HFF-Myc (cell line): ENCODE data around the gene FOXC1.

Experiments used
- DNase-seq: peaks from one replicate; pipeline ENCODE4 v3.0.0-alpha.2; 2011; ENCODE audit warnings: low read depth; ENCODE audit errors: extremely low read depth
- H3K4me3 ChIP-seq: replicated peaks from 2 replicates; pipeline ENCODE4 v1.5.1; 2011; ENCODE audit warnings: low read depth, mild to moderate bottlenecking, control low read depth, low read length
- TF ChIP-seq, protein P1 (sequence below): IDR thresholded peaks from 2 replicates; pipeline ENCODE4 v1.5.1; 2012; ENCODE audit warnings: mild to moderate bottlenecking, low read depth, low read length, control low read depth; ENCODE audit errors: missing control alignments

Gene FOXC1

DNA sequence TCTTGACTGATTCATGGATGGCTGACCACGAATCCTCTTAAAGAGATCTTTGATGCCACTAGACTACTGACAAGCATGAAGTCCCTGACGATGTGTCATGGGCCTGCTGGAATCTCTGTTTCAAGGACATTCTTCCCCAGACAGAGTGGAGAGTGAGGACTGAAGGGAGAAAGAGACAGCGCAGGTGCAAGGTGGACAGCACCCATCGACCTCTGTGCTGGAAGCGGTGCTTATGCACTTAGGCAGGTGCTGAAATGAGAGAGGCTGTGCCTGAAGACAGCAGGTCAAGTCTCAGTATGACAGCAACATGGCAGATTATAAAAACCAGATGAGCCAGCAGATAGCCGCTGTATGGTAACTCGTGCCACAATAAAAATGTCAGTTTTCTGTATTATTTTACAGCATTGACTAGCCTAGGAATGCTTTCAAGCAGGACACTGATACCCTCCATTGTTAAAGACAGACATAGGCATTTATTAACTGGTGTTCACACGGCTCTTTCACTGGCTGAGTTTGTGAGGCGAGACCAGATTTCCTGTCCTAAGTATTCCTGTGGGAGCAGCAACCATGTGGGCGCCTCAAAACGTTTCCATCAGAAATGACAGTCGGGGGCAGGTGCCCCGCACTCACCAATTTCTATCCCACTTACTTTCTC lies 47.5 kb downstream of the FOXC1 start:
- TF ChIP-seq, protein P1, sequence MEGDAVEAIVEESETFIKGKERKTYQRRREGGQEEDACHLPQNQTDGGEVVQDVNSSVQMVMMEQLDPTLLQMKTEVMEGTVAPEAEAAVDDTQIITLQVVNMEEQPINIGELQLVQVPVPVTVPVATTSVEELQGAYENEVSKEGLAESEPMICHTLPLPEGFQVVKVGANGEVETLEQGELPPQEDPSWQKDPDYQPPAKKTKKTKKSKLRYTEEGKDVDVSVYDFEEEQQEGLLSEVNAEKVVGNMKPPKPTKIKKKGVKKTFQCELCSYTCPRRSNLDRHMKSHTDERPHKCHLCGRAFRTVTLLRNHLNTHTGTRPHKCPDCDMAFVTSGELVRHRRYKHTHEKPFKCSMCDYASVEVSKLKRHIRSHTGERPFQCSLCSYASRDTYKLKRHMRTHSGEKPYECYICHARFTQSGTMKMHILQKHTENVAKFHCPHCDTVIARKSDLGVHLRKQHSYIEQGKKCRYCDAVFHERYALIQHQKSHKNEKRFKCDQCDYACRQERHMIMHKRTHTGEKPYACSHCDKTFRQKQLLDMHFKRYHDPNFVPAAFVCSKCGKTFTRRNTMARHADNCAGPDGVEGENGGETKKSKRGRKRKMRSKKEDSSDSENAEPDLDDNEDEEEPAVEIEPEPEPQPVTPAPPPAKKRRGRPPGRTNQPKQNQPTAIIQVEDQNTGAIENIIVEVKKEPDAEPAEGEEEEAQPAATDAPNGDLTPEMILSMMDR, result no peak
- no peak for DNase-seq

DNA sequence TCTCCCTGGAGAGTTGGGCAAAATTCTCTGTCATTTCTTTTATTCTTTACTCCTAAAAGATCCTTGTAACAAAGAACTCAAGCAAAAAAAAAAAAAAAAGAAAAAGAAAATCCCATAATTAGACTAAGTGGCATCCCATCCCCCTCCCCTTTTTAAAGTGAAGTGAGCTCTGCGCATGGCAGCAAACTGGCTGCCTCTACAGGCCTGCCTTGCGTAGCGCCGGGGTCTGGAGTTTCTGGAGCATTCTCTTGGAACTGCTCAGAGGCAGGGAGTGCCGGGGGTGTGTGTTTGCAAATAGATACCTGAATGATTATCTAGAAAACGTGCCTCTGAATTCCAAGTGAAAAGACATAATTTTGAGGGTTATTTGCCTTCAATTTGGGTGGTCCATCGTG lies 48.1 kb downstream of the FOXC1 start:
- no peak for DNase-seq
- no peak overlapping the region for H3K4me3 ChIP-seq
- TF ChIP-seq, protein P1, result no peak

More for the DNA sequence above, 47.5 kb downstream of the FOXC1 start:
- H3K4me3 ChIP-seq, result no peak overlapping the region

DNA sequence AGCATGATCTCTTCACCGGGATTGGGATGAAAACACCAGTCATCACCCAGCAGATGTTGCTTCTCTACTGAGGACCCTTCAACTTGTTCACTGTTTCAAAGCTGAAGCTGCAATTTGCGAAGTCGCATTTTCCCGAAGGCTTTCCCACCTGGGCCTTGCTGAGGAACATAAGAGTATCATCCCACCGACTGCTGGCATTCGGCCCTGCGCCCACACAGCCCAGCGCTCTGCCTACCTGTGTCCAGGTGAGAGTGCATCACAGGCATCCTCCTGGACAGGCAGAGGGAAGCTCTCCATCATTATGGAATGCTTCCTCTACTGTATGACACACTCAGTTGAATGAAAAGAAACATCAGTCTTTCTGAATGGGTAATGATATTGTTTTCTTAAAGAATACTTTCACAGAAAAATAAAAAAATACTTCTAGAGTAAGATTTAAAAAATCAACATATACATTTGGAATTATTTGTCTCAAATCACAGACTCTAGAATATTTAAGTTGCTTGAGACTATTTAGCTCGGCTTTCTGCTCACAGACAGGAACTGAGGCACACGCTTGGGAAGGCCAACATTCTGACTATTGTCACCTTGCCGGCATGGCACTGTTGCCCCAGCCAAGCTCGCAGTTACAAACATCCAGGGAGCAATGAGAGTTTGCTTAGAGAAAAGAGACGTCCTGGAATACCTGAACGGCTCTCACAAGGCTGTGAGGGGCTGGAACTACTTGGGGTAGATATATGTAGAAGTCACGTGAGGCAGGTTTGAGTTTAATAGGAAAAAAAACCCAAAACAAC lies 48.7 kb downstream of the FOXC1 start:
- no peak overlapping the region for H3K4me3 ChIP-seq
- no peak for DNase-seq
- TF ChIP-seq, protein P1, result no peak

DNA sequence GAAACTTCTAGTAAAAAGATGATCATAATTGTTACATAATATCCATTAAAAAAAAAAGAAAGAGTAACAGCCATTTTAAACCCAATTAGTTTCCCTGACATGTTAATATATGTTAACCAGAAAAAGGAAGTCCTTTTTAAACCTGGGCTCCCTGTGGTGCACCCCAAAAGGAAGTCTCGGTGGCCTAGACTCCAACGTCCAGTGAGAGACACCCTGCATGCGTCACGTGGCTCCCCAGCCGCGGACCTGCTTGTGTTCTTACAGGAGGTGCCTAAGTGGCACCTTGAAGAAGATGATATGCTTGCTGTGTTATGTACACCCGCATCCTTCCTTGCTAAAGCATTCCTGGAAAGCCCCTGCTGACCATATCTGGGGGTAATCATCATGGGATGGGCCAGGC lies 50.1 kb downstream of the FOXC1 start:
- no peak for DNase-seq

DNA sequence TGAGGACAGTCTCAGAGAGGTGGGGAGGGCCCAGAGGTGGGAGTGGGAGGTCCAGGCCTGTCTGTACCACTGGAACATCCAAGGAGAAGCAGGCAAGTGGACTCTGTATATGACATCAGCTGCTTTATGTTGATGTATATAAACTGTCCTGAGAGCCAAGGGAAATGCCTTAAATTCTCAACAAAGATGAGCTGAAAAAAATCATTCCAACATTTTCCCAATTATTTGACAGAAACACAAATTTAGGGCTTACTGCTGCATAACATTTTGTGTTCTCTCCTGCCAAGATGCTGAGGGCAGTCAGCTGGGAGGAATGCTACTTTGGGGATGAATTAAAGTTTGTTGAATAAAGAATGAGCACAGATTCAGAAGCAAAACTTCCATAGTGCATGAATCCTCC lies 52.8 kb downstream of the FOXC1 start:
- no peak overlapping the region for H3K4me3 ChIP-seq
- no peak for DNase-seq
- TF ChIP-seq, protein P1, result no peak

More for the DNA sequence above, 50.1 kb downstream of the FOXC1 start:
- no peak overlapping the region for H3K4me3 ChIP-seq
- TF ChIP-seq, protein P1, result no peak
